Liver (tissue), 9 donors: ENCODE data around the gene CYREN. TPM values are rescaled to one million over a fixed set of nuclear protein-coding genes. Genes with fewer than 3 reads are reported as not detected.

Source experiments
- DNase-seq: peaks from one replicate; pipeline ENCODE4 v3.0.0-alpha.2; 2017; ENCODE audit warnings: low spot score
- H3K27ac ChIP-seq, 2 donors: one replicate each; pipeline ENCODE4 v1.7.0; 2013; ENCODE audit warnings: inconsistent platforms in 2 of 2, low read length in 2 of 2, control low read depth in 1 of 2, low read depth in 1 of 2, mild to moderate bottlenecking in 1 of 2
- H3K27me3 ChIP-seq, 4 donors: one replicate each; pipeline versions ENCODE4 v1.6.1 to v1.7.0; 2013; ENCODE audit warnings: low read length in 3 of 4, inconsistent platforms in 1 of 4, mild to moderate bottlenecking in 1 of 4, moderate library complexity in 1 of 4; ENCODE audit not compliant: control insufficient read depth in 4 of 4, insufficient read depth in 4 of 4
- H3K36me3 ChIP-seq, 4 donors: one replicate each; pipeline versions ENCODE4 v1.6.1 to v1.7.0; 2013; ENCODE audit warnings: low read length in 3 of 4, mild to moderate bottlenecking in 3 of 4, low read depth in 1 of 4, moderate library complexity in 1 of 4; ENCODE audit not compliant: control insufficient read depth in 4 of 4, insufficient read depth in 3 of 4
- H3K4me1 ChIP-seq, 4 donors: one replicate each; pipeline versions ENCODE4 v1.6.1 to v1.7.0; 2013; ENCODE audit warnings: low read length in 3 of 4, mild to moderate bottlenecking in 3 of 4, moderate library complexity in 1 of 4; ENCODE audit not compliant: control insufficient read depth in 4 of 4, insufficient read depth in 4 of 4
- H3K4me3 ChIP-seq, 3 donors: one replicate each; pipeline versions ENCODE4 v1.6.1 to v1.7.0; 2013; ENCODE audit warnings: low read length in 3 of 3, control low read depth in 1 of 3, low read depth in 1 of 3, mild to moderate bottlenecking in 1 of 3
- H3K9ac ChIP-seq, 2 donors: one replicate each; pipeline ENCODE4 v1.7.0; 2013; ENCODE audit warnings: low read length in 2 of 2, mild to moderate bottlenecking in 2 of 2, moderate library complexity in 2 of 2, control low read depth in 1 of 2, low read depth in 1 of 2
- H3K9me3 ChIP-seq, 4 donors: one replicate each; pipeline versions ENCODE4 v1.6.1 to v1.7.0; 2013; ENCODE audit warnings: low read length in 3 of 4; ENCODE audit not compliant: control insufficient read depth in 4 of 4
- ATF3 ChIP-seq: IDR thresholded peaks from 2 replicates; pipeline ENCODE4 v1.6.1; 2016; ENCODE audit warnings: antibody characterized with exemption
- FOXA1 ChIP-seq: IDR thresholded peaks from 2 replicates; pipeline ENCODE4 v1.6.1; 2016; ENCODE audit warnings: antibody characterized with exemption
- FOXA2 ChIP-seq: IDR thresholded peaks from 2 replicates; pipeline ENCODE4 v1.6.1; 2016; ENCODE audit warnings: antibody characterized with exemption
- GABPA ChIP-seq, 2 donors: IDR thresholded peaks in 1 of 2; conservative IDR thresholded peaks in 1 of 2; 2 replicates each; pipeline ENCODE4 v1.6.1; 2016; ENCODE audit warnings: antibody characterized with exemption in 2 of 2, mild to moderate bottlenecking in 1 of 2, moderate library complexity in 1 of 2
- HNF4A ChIP-seq, 2 donors: conservative IDR thresholded peaks; 2 replicates each; pipeline ENCODE4 v1.6.1; 2016; ENCODE audit warnings: antibody characterized with exemption in 2 of 2, mild to moderate bottlenecking in 2 of 2
- HNF4G ChIP-seq: IDR thresholded peaks from 2 replicates; pipeline ENCODE4 v1.6.1; 2016; ENCODE audit warnings: antibody characterized with exemption
- JUND ChIP-seq, 2 donors: IDR thresholded peaks; 2 replicates each; pipeline ENCODE4 v1.6.1; 2016; ENCODE audit warnings: antibody characterized with exemption in 2 of 2
- MAX ChIP-seq: IDR thresholded peaks from 2 replicates; pipeline ENCODE4 v1.6.1; 2016; ENCODE audit warnings: antibody characterized with exemption
- NR2F2 ChIP-seq: IDR thresholded peaks from 2 replicates; pipeline ENCODE4 v1.6.1; 2016; ENCODE audit warnings: antibody characterized with exemption
- RXRA ChIP-seq, 2 donors: IDR thresholded peaks; 2 replicates each; pipeline ENCODE4 v1.6.1; 2017 to 2018; ENCODE audit warnings: antibody characterized with exemption in 2 of 2, mild to moderate bottlenecking in 1 of 2
- SP1 ChIP-seq: IDR thresholded peaks from 2 replicates; pipeline ENCODE4 v1.6.1; 2018; ENCODE audit warnings: antibody characterized with exemption, mild to moderate bottlenecking
- TAF1 ChIP-seq: conservative IDR thresholded peaks from 2 replicates; pipeline ENCODE4 v1.6.1; 2016; ENCODE audit warnings: antibody characterized with exemption, mild to moderate bottlenecking
- YY1 ChIP-seq: IDR thresholded peaks from 2 replicates; pipeline ENCODE4 v1.6.1; 2016; ENCODE audit warnings: antibody characterized with exemption, mild to moderate bottlenecking
- ZBTB33 ChIP-seq: IDR thresholded peaks from 2 replicates; pipeline ENCODE4 v1.6.1; 2016; ENCODE audit warnings: antibody characterized with exemption
- WGBS: extraction: QIAGEN DNeasy Blood & Tissue Kit; methylation state at CpG from one replicate; pipeline ENCODE4 v1.1.7; 2013; 5-methylcytosine and 5-hydroxymethylcytosine counted together
- polyA plus RNA-seq, 2 donors: library from polyadenylated mRNA; stranded (reverse) in 1 of 2; unstranded in 1 of 2; fragments of 200-250 nt in 1 of 2; fragments of >200 nt in 1 of 2; fragmentation: Nextera tagmentation in 1 of 2; extraction: Ambion mirVana in 1 of 2; gene quantifications; one replicate each; pipeline versions ENCODE4 v1.2.1 to v1.2.3, GENCODE V29; 2013 to 2015
- total RNA-seq, 2 donors: library from RNA; depleted of rRNA; stranded (reverse); fragments of >200 nt; gene quantifications; one replicate each; pipeline ENCODE4 v1.2.3, GENCODE V29; 2014
- donor health status: healthy.
- donor health status: healthy.
- donor health status: healthy.
- donor health status: healthy.
- donor health status: healthy.

CYREN gene
- total and polyA plus RNA-seq, 4 donors: 13.2 to 20.3 (median 16.0) TPM

GRCh38 chr7:135179321-135179925 lies 8.9 kb upstream of the CYREN start:
- Histone ChIP-seq H3K27me3 (no peaks in the 10 kb centered on the region), H3K27ac (no peak overlapping the region), H3K36me3 (peaks cover 0 to 32% (median 12%) of the 10 kb centered on the region in 4 donors), H3K9me3 (peaks cover 0 to 5% (median 1%) of the 10 kb centered on the region in 4 donors), H3K4me1 (no peaks in the 10 kb centered on the region), H3K9ac (no peak overlapping the region), H3K4me3 (no peak overlapping the region)
- peak; percentile 32 for DNase-seq
- TF ChIP-seq YY1 (no peak), JUND (IDR thresholded peaks at IDR 0.05) (no peak), SP1 (no peak), RXRA (IDR thresholded peaks at IDR 0.05) (no peak), FOXA1 (no peak), NR2F2 (no peak), GABPA (IDR thresholded peaks at IDR 0.05 in 1 of 2, conservative IDR thresholded peaks at IDR 0.05 in 1 of 2) (no peak), MAX (no peak), FOXA2 (no peak), ATF3 (no peak), HNF4A (conservative IDR thresholded peaks at IDR 0.05) (no peak)
- 62% methylated on average over 8 of the region's 8 CpGs for WGBS

GRCh38 chr7:135178364-135178763 lies 7.9 kb upstream of the CYREN start:
- H3K9ac ChIP-seq: no peak overlapping the region
- peak; percentile 16 for DNase-seq
- peaks cover 0 to 5% (median 1%) of the 10 kb centered on the region in 4 donors for H3K9me3 ChIP-seq
- 90% methylated on average over 13 of the region's 13 CpGs for WGBS
- no peak overlapping the region for H3K4me3 ChIP-seq
- H3K36me3 ChIP-seq: peaks cover 0 to 22% (median 7%) of the 10 kb centered on the region in 4 donors
- H3K27me3 ChIP-seq: no peaks in the 10 kb centered on the region
- H3K27ac ChIP-seq: no peak overlapping the region
- no peak for TF ChIP-seq MAX
- TF ChIP-seq GABPA (IDR thresholded peaks at IDR 0.05 in 1 of 2, conservative IDR thresholded peaks at IDR 0.05 in 1 of 2): no peak
- no peak for TF ChIP-seq ZBTB33
- no peaks in the 10 kb centered on the region for H3K4me1 ChIP-seq

GRCh38 chr7:135177028-135177696 lies 6.7 kb upstream of the CYREN start:
- no peak overlapping the region for H3K9ac ChIP-seq
- peaks cover 0 to 5% (median 1%) of the 10 kb centered on the region in 4 donors for H3K9me3 ChIP-seq
- H3K4me1 ChIP-seq: no peaks in the 10 kb centered on the region
- H3K27ac ChIP-seq: no peak overlapping the region
- no peak overlapping the region for H3K4me3 ChIP-seq
- peak; percentile 17 for DNase-seq
- peaks cover 0 to 12% (median 5%) of the 10 kb centered on the region in 4 donors for H3K36me3 ChIP-seq
- TF ChIP-seq HNF4A (conservative IDR thresholded peaks at IDR 0.05) (no peak), FOXA1 (no peak), ZBTB33 (no peak), TAF1 (no peak), HNF4G (no peak)
- no peaks in the 10 kb centered on the region for H3K27me3 ChIP-seq
- 96% methylated on average over 9 of the region's 9 CpGs for WGBS
